MCF 10A (cell line): ENCODE measurements around the gene RWDD1. TPM values are rescaled to one million over a fixed set of nuclear protein-coding genes. Genes with fewer than 3 reads are reported as not detected.

Experiments
- BruUV-seq: library from RNA; stranded (reverse); fragments of 400-500 nt; replicated peaks from 2 replicates; lab custom pipeline; 2021; lab: Mats Ljungman, UMichigan
- CTCF ChIA-PET: fragments of 300-600 bp; sonication (Branson Sonifier 250); formaldehyde crosslinking; extraction: SDS; loops from one replicate; lab custom pipeline; 2021; ENCODE audit warnings: antibody characterized with exemption, inconsistent platforms; lab: Yijun Ruan, JAX
- POLR2A ChIA-PET: fragments of 300-600, 350-650 bp; sonication (Branson Sonifier 250); formaldehyde crosslinking; extraction: SDS; loops from one replicate; lab custom pipeline; 2020; ENCODE audit warnings: antibody characterized with exemption, inconsistent platforms; lab: Yijun Ruan, JAX
- DNase-seq: peaks from one replicate; pipeline ENCODE4 v3.0.0-alpha.2; 2018; ENCODE audit not compliant: unreplicated experiment
- H3K27ac Mint-ChIP-seq: one replicate; pipeline ENCODE4 v1.8.0; 2022; ENCODE audit warnings: mild to moderate bottlenecking, low read depth, mixed read lengths; ENCODE audit not compliant: unreplicated experiment
- H3K27me3 Mint-ChIP-seq: one replicate; pipeline ENCODE4 v1.8.0; 2022; ENCODE audit warnings: mixed read lengths; ENCODE audit not compliant: insufficient read depth, unreplicated experiment
- H3K36me3 Mint-ChIP-seq: one replicate; pipeline ENCODE4 v1.8.0; 2022; ENCODE audit warnings: mild to moderate bottlenecking, moderate library complexity, mixed read lengths; ENCODE audit not compliant: insufficient read depth, unreplicated experiment
- H3K4me1 Mint-ChIP-seq: one replicate; pipeline ENCODE4 v1.8.0; 2022; ENCODE audit warnings: mixed read lengths; ENCODE audit not compliant: insufficient read depth, unreplicated experiment
- H3K4me3 Mint-ChIP-seq: one replicate; pipeline ENCODE4 v1.8.0; 2022; ENCODE audit warnings: mild to moderate bottlenecking, moderate library complexity, mixed read lengths; ENCODE audit not compliant: unreplicated experiment
- H3K9me3 Mint-ChIP-seq: one replicate; pipeline ENCODE4 v1.8.0; 2022; ENCODE audit warnings: mixed read lengths; ENCODE audit not compliant: unreplicated experiment
- intact Hi-C: fragments of 100-400 bp; cut with micrococcal nuclease; formaldehyde crosslinking; loops from 2 replicates; pipeline ENCODE4 v1.14.1; 2022
- total RNA-seq: library from RNA; stranded (reverse); gene quantifications from 2 replicates; pipeline ENCODE4 v1.2.3, GENCODE V29; 2022
- TF ChIP-seq, protein P1 (sequence below): fragments of 200-600 bp; IDR thresholded peaks from one replicate; pipeline ENCODE4 v1.8.0; 2022; ENCODE audit warnings: antibody characterized with exemption, mild to moderate bottlenecking; ENCODE audit not compliant: unreplicated experiment

The RWDD1 gene
- total RNA-seq, 1 experiment from 2014 or later: 57.2 TPM

DNA sequence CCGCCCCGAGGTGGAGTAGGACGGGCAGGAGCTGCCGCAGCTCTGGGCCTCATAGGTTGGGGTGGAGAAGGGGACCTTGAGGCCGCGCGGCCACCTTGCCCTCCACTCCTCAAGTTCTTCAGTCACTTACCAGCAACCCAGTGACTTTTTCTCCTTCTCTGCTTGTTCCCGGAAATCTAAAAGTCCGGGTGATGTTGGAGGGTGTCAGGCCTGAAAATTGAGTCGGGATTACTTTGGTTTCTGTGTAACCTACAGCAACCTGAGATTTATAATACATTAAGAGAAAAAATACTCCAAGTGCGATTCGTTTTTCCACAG, 338 bp downstream of the RWDD1 start:
- TSS peak; percentile 37 for BruUV-seq
- intact Hi-C loops: loop anchor here (10.0 kb wide), 1 partner anchor 457 kb away; no protein-coding TSS in a partner anchor
- DNase-seq: no peak

DNA sequence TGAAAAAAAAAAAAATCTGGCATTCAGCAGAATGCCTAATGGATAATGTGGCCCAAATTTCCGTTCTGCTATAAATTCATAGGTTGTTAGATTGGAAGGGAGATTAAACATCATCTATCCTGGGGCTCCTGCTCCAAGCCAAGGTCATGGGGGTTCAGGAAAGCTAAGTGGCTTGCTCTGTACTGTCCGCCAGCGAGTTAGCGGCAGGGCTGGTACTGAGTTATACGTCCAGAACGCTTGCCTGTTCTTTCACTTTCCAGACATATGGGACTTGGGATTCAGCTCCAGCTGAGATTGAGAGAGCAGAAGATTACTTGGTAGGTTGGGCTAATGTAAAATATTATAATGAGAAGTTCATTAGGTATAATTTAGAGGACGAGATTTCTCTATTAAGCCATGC, 858 bp downstream of the RWDD1 start:
- H3K9me3 Mint-ChIP-seq: no peaks in the 10 kb centered on the region
- peak overlapping the region; percentile 98 for H3K27ac Mint-ChIP-seq
- CTCF ChIA-PET: interaction anchor here (0.7 to 3.1 kb wide), 13 partner anchors 8 to 462 kb away, joined by 3 to 17 read pairs (median 4); no protein-coding TSS in a partner anchor
- peaks cover 26% of the 10 kb centered on the region for H3K36me3 Mint-ChIP-seq
- H3K27me3 Mint-ChIP-seq: no peaks in the 10 kb centered on the region
- POLR2A ChIA-PET: interaction anchor here (0.7 to 5.3 kb wide), 29 partner anchors 10 to 512 kb away, joined by 3 to 83 read pairs (median 5); partner anchors contain the start of genes DSE, FRK, RSPH4A and TSPYL1
- peak; percentile 41 for DNase-seq
- peaks cover 25% of the 10 kb centered on the region for H3K4me1 Mint-ChIP-seq
- BruUV-seq: no TSS peak
- TF ChIP-seq, protein P1, sequence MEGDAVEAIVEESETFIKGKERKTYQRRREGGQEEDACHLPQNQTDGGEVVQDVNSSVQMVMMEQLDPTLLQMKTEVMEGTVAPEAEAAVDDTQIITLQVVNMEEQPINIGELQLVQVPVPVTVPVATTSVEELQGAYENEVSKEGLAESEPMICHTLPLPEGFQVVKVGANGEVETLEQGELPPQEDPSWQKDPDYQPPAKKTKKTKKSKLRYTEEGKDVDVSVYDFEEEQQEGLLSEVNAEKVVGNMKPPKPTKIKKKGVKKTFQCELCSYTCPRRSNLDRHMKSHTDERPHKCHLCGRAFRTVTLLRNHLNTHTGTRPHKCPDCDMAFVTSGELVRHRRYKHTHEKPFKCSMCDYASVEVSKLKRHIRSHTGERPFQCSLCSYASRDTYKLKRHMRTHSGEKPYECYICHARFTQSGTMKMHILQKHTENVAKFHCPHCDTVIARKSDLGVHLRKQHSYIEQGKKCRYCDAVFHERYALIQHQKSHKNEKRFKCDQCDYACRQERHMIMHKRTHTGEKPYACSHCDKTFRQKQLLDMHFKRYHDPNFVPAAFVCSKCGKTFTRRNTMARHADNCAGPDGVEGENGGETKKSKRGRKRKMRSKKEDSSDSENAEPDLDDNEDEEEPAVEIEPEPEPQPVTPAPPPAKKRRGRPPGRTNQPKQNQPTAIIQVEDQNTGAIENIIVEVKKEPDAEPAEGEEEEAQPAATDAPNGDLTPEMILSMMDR: no peak
- intact Hi-C loops: loop anchor here (10.0 kb wide), 1 partner anchor 457 kb away; no protein-coding TSS in a partner anchor
- H3K4me3 Mint-ChIP-seq: peak overlapping the region; percentile 98

More for the DNA sequence above, 338 bp downstream of the RWDD1 start:
- ChIA-PET POLR2A (interaction anchor here (0.6 to 5.3 kb wide), 40 partner anchors 9 to 511 kb away, joined by 3 to 83 read pairs (median 5); partner anchors contain the start of genes CALHM5, DSE, FRK and KPNA5), CTCF (interaction anchor here (0.7 to 3.1 kb wide), 10 partner anchors 9 to 303 kb away, joined by 3 to 17 read pairs (median 7); no protein-coding TSS in a partner anchor)
- peaks cover 23% of the 10 kb centered on the region for H3K36me3 Mint-ChIP-seq
- no peaks in the 10 kb centered on the region for H3K27me3 Mint-ChIP-seq
- H3K4me1 Mint-ChIP-seq: peaks cover 25% of the 10 kb centered on the region
- peak overlapping the region; percentile 98 for H3K4me3 Mint-ChIP-seq
- TF ChIP-seq, protein P1: no peak
- H3K27ac Mint-ChIP-seq: peak overlapping the region; percentile 98
- no peaks in the 10 kb centered on the region for H3K9me3 Mint-ChIP-seq

DNA sequence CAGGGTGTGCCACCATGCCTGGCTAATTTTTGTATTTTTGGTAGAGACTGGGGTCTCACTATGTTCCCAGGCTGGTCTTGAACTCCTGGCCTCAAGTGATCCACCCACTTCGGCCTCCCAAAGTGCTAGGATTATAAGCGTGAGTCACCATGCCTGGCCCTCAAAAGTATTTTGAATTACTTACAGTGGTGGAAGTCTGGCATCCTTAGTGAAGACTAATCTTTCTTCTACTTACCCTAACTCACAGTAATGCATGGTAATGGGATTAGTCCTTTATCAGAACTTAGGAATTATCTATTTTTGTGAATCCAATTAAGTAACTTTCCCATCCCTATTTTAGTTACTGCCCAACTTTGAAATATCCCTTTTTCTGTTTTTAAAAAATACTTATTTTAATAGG, 3.9 kb downstream of the RWDD1 start:
- DNase-seq: no peak
- Mint-ChIP-seq H3K27me3 (no peaks in the 10 kb centered on the region), H3K9me3 (no peaks in the 10 kb centered on the region), H3K36me3 (peaks cover 34% of the 10 kb centered on the region), H3K4me1 (peaks cover 28% of the 10 kb centered on the region), H3K27ac (peak overlapping the region; percentile 19), H3K4me3 (no peak overlapping the region)
- intact Hi-C loops: loop anchor here (10.0 kb wide), 1 partner anchor 460 kb away; no protein-coding TSS in a partner anchor
- BruUV-seq: no TSS peak
- POLR2A ChIA-PET: interaction anchor here (0.6 kb wide), 1 partner anchor 1166 kb away, joined by 3 read pairs; no protein-coding TSS in a partner anchor
- TF ChIP-seq, protein P1: no peak
- CTCF ChIA-PET: interaction anchor here (0.6 to 0.7 kb wide), 4 partner anchors 10 to 307 kb away, joined by 3 to 4 read pairs (median 3); partner anchors contain the start of gene RSPH4A

DNA sequence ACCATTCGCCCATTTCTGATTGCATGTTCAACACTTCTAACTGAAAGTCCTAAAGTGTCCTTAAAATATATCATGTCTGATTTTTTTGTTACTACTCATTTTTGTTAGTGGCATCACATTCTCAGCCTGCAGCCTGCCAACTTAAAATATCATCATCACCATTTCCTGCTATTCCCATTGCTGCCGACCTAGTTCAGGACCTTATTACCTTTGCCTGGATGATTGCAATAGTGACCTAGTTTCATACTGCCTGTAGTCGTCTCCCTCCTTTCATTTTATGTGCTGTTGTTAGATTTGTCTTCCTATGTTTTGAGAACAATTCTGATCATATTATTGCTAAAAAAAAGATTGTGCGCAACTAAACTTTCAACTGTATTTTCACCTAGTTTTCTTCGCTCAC, 6.2 kb downstream of the RWDD1 start:
- Mint-ChIP-seq H3K36me3 (peaks cover 44% of the 10 kb centered on the region), H3K27ac (no peak overlapping the region), H3K4me1 (peaks cover 21% of the 10 kb centered on the region), H3K27me3 (no peaks in the 10 kb centered on the region), H3K9me3 (no peaks in the 10 kb centered on the region), H3K4me3 (no peak overlapping the region)
- intact Hi-C loops: loop anchor here (10.0 kb wide), 1 partner anchor 463 kb away; no protein-coding TSS in a partner anchor
- ChIA-PET POLR2A (no interaction called here), CTCF (no interaction called here)
- no peak for DNase-seq
- TF ChIP-seq, protein P1: no peak
- BruUV-seq: no TSS peak
